HG03558 (cell line): Measurements from ENCODE around the gene OSBPL8.

Experiments
- ATAC-seq: cut with Tn5 transposase; IDR thresholded peaks from one replicate; pipeline ENCODE4 v1.9.1; 2021; ENCODE audit warnings: moderate number of reproducible peaks; ENCODE audit not compliant: unreplicated experiment; ENCODE audit errors: extremely low read depth

Gene OSBPL8

GRCh38 chr12:76318773-76319594 lies 240.6 kb downstream of the OSBPL8 start:
- ATAC-seq, result no peak

- no peak for ATAC-seq
Measured at GRCh38 chr12:76317976-76318375, 241.6 kb downstream of the OSBPL8 start.

- ATAC-seq, result no peak
Measured at GRCh38 chr12:76316468-76316867, 243.1 kb downstream of the OSBPL8 start.

GRCh38 chr12:76313299-76313698 lies 246.3 kb downstream of the OSBPL8 start:
- no peak for ATAC-seq

GRCh38 chr12:76312315-76312714 lies 247.3 kb downstream of the OSBPL8 start:
- no peak for ATAC-seq

- no peak for ATAC-seq
Measured at GRCh38 chr12:76311796-76312195, 247.8 kb downstream of the OSBPL8 start.

- no peak for ATAC-seq
Measured at GRCh38 chr12:76310110-76310509, 249.5 kb downstream of the OSBPL8 start.

- no peak for ATAC-seq
Measured at GRCh38 chr12:76308866-76309265, 250.7 kb downstream of the OSBPL8 start.

- ATAC-seq, result no peak
Measured at GRCh38 chr12:76307083-76307482, 252.5 kb downstream of the OSBPL8 start.

GRCh38 chr12:76303989-76304460 lies 255.5 kb downstream of the OSBPL8 start:
- ATAC-seq, result no peak

- no peak for ATAC-seq
Measured at GRCh38 chr12:76303365-76303764, 256.2 kb downstream of the OSBPL8 start.
